HCT116 (cell line): ENCODE results near the gene GLDN.

Experiments
- CTCF ChIP-seq, 3 experiments: fragments of 200-600 bp in 1 of 3; sonication (generic) in 1 of 3; IDR thresholded peaks in 2 of 3; conservative IDR thresholded peaks in 1 of 3; 2 replicates each; pipeline ENCODE4 v1.5.1; 2012 to 2017; ENCODE audit warnings: low read depth in 2 of 3, low read length in 2 of 3, antibody characterized with exemption in 1 of 3, borderline replicate concordance in 1 of 3, control low read depth in 1 of 3, mild to moderate bottlenecking in 1 of 3, mixed read lengths in 1 of 3, mixed run types in 1 of 3, moderate library complexity in 1 of 3; ENCODE audit not compliant: insufficient read depth in 1 of 3
- MAX ChIP-seq: IDR thresholded peaks from 2 replicates; pipeline ENCODE4 v1.6.1; 2012
- POLR2AphosphoS5 ChIP-seq: IDR thresholded peaks from 2 replicates; pipeline ENCODE4 v1.6.1; 2011; ENCODE audit warnings: mild to moderate bottlenecking, low read depth, low read length, moderate library complexity
- RAD21 ChIP-seq: IDR thresholded peaks from 2 replicates; pipeline ENCODE4 v1.6.1; 2012; ENCODE audit warnings: low read depth, mild to moderate bottlenecking
- SIN3A ChIP-seq: IDR thresholded peaks from 2 replicates; pipeline ENCODE4 v1.6.1; 2012; ENCODE audit warnings: low read depth
- SP1 ChIP-seq: IDR thresholded peaks from 2 replicates; pipeline ENCODE4 v1.6.1; 2012; ENCODE audit warnings: low read depth
- YY1 ChIP-seq: IDR thresholded peaks from 2 replicates; pipeline ENCODE4 v1.6.1; 2011; ENCODE audit warnings: low read length, low read depth, moderate library complexity, mild to moderate bottlenecking; ENCODE audit not compliant: insufficient replicate concordance; ENCODE audit errors: extremely low read depth

DNA sequence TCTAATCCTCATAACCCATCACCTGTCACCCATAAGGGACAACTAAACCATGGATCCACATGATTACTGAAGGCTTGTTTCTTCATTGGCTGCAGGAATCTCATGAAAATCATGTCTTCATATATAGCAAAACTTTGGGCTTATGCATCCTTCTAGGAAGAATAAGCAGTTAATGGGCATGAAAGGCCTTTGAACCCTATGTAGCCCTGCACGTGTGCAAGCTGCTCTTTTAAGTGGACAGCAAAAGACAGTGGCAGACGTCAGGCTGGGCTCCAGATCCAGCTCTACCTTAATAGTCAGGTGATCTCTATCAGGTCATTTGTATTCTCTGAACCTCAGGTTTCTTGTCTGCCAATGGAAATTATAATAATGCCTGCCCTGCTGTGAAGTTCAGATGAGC, 21.9 kb upstream of the GLDN start:
- TF ChIP-seq RAD21 (no peak), CTCF (IDR thresholded peaks at IDR 0.05 in 2 of 3, conservative IDR thresholded peaks at IDR 0.05 in 1 of 3; ENCODE audit: borderline replicate concordance in 1 of 3, insufficient read depth in 1 of 3, low read depth in 2 of 3, low read length in 2 of 3) (no peak), SIN3A (no peak), SP1 (no peak), POLR2AphosphoS5 (no peak), YY1 (no peak), MAX (no peak)
